Right lobe of liver (tissue), 4 donors: ENCODE measurements around the gene MSANTD1.

Experiments
- CTCF ChIP-seq, 4 donors: fragments of 200-600 bp in 3 of 4; fragments of 450-650 bp in 1 of 4; IDR thresholded peaks; one replicate each; pipeline versions ENCODE4 v1.5.1 to v1.8.0; 2016 to 2022; ENCODE audit warnings: antibody characterized with exemption in 4 of 4, mild to moderate bottlenecking in 2 of 4
- POLR2A ChIP-seq: fragments of 450-650 bp; IDR thresholded peaks from one replicate; pipeline ENCODE4 v1.6.1; 2017; ENCODE audit warnings: antibody characterized with exemption, mild to moderate bottlenecking
- donor health status: DM: no; HTN: no; CAD: no.
- donor health status: DM: no; HTN: no; CAD: no.
- donor health status: DM: no; HTN: yes; CAD: no.

GRCh38 chr4:3249711-3250437, 915 bp downstream of the MSANTD1 start:
- TF ChIP-seq CTCF (IDR thresholded peaks at IDR 0.05) (no peak), POLR2A (no peak)
